Activated naive CD4-positive, alpha-beta T cell treated with anti-CD3 and anti-CD28 coated beads, Interleukin-2, amount 50 U/mL, for 24 hours (primary cell): ENCODE measurements around the gene ODAPH.

Experiments used
- H3K27ac Mint-ChIP-seq: one replicate; pipeline ENCODE4 v1.8.0; 2021; ENCODE audit warnings: mild to moderate bottlenecking, mixed read lengths
- H3K27me3 Mint-ChIP-seq: one replicate; pipeline ENCODE4 v1.8.0; 2021; ENCODE audit warnings: mixed read lengths
- H3K36me3 Mint-ChIP-seq: one replicate; pipeline ENCODE4 v1.8.0; 2021; ENCODE audit warnings: mixed read lengths
- H3K4me1 Mint-ChIP-seq: one replicate; pipeline ENCODE4 v1.8.0; 2021; ENCODE audit warnings: mixed read lengths
- H3K4me3 Mint-ChIP-seq: one replicate; pipeline ENCODE4 v1.8.0; 2021; ENCODE audit warnings: mild to moderate bottlenecking, mixed read lengths
- H3K9me3 Mint-ChIP-seq: one replicate; pipeline ENCODE4 v1.8.0; 2021; ENCODE audit warnings: mixed read lengths

Gene ODAPH

DNA sequence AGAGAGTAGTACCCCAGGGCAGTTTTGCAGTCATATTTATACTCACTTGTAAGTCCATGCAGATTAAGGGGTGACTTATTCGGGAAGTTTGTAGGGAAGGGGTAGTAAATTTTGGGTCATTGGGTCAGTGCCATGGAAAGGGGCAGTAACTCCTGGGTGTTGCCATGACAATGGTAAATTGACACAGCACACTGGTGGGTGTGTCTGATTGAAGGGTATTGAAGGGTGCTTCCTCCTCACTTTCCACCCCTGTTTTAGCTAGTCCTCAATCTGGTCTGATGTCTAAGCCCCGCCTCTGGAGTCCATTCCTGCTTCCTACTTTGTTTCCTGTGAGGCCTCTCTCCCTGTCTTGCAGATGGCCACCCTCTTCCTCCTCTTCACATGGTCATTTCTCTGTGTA lies 11.9 kb downstream of the ODAPH start:
- no peaks in the 10 kb centered on the region for H3K4me1 Mint-ChIP-seq

DNA sequence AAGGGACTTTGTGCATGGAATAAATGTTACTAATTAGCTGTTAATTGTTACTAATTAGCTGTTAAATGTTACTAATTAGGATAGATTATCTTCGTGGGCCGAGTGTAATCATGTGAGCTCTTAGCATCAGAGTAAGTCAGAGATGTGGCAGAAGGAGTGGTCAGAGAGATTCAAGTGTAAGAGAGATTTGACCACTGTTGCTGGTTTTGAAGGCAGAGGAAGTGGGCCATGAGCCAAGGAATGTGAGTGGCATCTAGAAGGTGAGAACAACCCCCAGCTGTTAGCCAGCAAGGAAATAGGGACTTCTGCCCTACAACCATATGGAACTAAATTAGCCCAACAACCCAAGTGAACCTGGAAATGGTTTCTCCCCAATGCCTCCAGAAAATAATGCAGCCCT lies 28.2 kb downstream of the ODAPH start:
- Mint-ChIP-seq H3K4me3 (no peak overlapping the region), H3K4me1 (no peaks in the 10 kb centered on the region), H3K27me3 (peaks cover 4% of the 10 kb centered on the region), H3K27ac (no peak overlapping the region), H3K9me3 (peaks cover 4% of the 10 kb centered on the region), H3K36me3 (peaks cover 7% of the 10 kb centered on the region)

More for the DNA sequence above, 11.9 kb downstream of the ODAPH start:
- H3K27ac Mint-ChIP-seq = no peak overlapping the region
- no peaks in the 10 kb centered on the region for H3K36me3 Mint-ChIP-seq
- no peak overlapping the region for H3K4me3 Mint-ChIP-seq
- H3K27me3 Mint-ChIP-seq = peaks cover 5% of the 10 kb centered on the region
- no peaks in the 10 kb centered on the region for H3K9me3 Mint-ChIP-seq

DNA sequence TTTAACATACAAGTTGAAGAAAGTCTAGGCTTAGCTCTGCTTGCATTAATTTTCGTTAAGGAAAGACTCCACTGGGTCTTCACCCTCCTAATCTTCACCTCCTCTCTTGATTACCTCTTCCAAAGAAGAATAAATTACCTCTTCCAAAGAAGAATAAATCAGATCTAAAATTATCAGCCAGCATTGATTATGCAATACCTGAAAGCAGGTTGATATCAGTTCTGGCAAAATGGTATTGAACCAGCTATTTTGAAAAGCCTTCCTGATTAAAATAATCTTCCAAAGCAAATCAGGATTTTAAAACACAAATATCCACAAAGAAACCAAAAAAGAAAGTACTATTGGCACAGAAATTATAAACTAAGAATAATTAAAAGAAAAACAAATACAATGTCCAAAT lies 37.5 kb downstream of the ODAPH start:
- H3K4me3 Mint-ChIP-seq = no peak overlapping the region
- no peaks in the 10 kb centered on the region for H3K36me3 Mint-ChIP-seq
- H3K27ac Mint-ChIP-seq = no peak overlapping the region
- no peaks in the 10 kb centered on the region for H3K9me3 Mint-ChIP-seq
- no peaks in the 10 kb centered on the region for H3K4me1 Mint-ChIP-seq
- H3K27me3 Mint-ChIP-seq = no peaks in the 10 kb centered on the region

DNA sequence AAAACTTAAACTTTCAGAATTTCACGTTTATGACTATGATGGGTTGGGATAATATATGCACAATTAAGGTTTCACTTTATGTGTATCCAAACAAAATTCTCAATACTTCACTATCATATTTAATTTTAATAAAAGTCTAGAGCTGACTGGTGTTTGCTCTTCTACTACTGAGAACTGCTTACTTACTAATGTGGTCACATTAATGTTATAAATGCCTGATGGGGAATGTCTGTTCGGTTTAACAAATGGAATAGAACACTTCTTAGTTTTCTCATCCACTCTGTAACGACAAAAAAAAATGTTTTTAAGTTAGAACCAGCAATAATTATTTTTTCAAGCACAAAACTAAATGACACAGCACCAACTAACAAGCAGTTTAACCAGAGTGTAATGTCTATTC lies 40.2 kb downstream of the ODAPH start:
- Mint-ChIP-seq H3K27ac (no peak overlapping the region), H3K36me3 (no peaks in the 10 kb centered on the region)

DNA sequence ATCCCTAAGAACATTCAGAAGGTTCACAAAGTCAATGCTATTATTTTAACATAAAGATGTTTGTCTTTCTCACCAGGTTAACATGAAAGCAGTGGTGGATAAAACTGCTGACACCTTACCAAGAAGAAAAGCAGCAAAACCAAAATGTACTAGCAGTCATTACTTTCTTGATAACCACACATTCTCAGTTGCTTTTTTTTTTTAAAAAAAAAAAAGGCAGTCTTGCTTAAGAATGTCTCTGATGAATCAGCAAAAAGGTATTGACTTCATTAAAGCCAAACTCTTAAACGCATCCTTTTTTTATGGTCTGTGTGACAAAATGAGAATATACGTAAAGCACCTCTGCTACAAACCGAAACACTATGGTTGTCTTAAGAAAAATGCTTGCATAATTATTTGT lies 42.5 kb downstream of the ODAPH start:
- Mint-ChIP-seq H3K4me1 (no peaks in the 10 kb centered on the region), H3K9me3 (no peaks in the 10 kb centered on the region), H3K27ac (no peak overlapping the region), H3K4me3 (no peak overlapping the region), H3K27me3 (no peaks in the 10 kb centered on the region), H3K36me3 (no peaks in the 10 kb centered on the region)

More for the DNA sequence above, 40.2 kb downstream of the ODAPH start:
- H3K4me3 Mint-ChIP-seq = no peak overlapping the region
- no peaks in the 10 kb centered on the region for H3K9me3 Mint-ChIP-seq
- no peaks in the 10 kb centered on the region for H3K4me1 Mint-ChIP-seq
- H3K27me3 Mint-ChIP-seq = no peaks in the 10 kb centered on the region

DNA sequence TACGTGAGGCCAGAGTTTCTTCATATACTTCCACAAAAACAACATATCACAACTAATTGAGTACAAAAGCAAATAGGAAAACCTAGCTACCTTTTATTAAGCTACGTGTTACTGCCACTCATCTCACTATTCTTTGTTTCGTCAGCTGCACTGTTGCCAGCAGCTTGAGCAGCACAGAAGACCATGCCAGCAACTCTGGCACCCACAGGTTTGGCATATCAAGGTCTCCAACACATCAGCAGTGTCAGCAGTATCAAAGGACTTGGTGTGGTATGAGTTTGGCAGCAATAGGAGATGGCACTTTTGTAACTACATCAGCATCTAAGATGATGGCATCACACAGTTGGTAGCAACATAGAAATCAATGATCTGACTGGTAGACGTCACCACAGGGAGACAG lies 43.8 kb downstream of the ODAPH start:
- Mint-ChIP-seq H3K9me3 (no peaks in the 10 kb centered on the region), H3K27ac (no peak overlapping the region), H3K4me1 (no peaks in the 10 kb centered on the region), H3K36me3 (no peaks in the 10 kb centered on the region), H3K27me3 (no peaks in the 10 kb centered on the region), H3K4me3 (no peak overlapping the region)

DNA sequence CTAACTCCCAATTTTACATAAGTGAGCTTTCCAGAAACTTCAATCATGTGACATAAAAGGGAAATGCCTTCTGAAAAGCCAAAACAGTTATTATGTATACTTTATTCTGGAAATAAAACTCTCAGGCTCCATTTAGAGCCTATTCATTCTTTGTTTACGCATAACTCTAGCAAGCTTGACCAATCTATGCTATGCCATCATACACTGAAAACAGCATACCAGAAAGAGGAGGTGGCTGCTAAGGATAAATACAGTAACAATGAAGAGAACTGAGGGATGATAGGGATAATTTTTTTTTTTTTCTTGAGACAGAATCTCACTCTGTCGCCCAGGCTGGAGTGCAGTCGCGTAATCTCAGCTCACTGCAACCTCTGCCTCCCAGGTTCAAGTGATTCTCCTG lies 50.1 kb downstream of the ODAPH start:
- Mint-ChIP-seq H3K27ac (no peak overlapping the region), H3K4me1 (no peaks in the 10 kb centered on the region), H3K9me3 (no peaks in the 10 kb centered on the region), H3K36me3 (peaks cover 2% of the 10 kb centered on the region), H3K27me3 (no peaks in the 10 kb centered on the region), H3K4me3 (no peak overlapping the region)

DNA sequence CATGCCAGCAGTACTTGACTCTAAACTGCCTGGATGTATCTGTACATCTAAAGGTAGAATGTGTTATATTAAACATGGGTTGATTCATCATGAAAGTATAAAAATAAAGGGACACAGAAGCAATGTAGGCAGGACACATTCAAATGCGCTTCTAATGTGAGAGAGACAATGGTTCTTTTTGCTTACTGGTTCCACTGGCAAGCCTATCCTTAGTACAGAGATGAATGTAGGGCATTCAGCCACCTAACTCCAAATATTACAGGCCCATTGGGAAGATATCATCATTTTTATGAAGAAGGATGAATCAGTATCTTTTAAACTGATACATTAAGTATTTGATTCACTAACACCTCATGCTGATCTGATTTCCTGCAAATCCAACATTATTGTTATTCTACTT lies 56.4 kb downstream of the ODAPH start:
- Mint-ChIP-seq H3K36me3 (peaks cover 2% of the 10 kb centered on the region), H3K27me3 (no peaks in the 10 kb centered on the region), H3K4me3 (no peak overlapping the region), H3K27ac (no peak overlapping the region), H3K9me3 (no peaks in the 10 kb centered on the region), H3K4me1 (no peaks in the 10 kb centered on the region)
